PC-3 (cell line): ENCODE results near the gene WDR38.

Experiments used
- CTCF ChIP-seq: fragments of 300-600 bp; sonication (generic); conservative IDR thresholded peaks from 2 replicates; pipeline ENCODE4 v1.5.1; 2017; ENCODE audit warnings: antibody characterized with exemption, low read depth, mild to moderate bottlenecking, low read length
- EZH2 ChIP-seq: fragments of 300-600 bp; sonication (generic); IDR thresholded peaks from one replicate; pipeline ENCODE4 v1.6.1; 2017; ENCODE audit warnings: antibody characterized with exemption, mild to moderate bottlenecking, low read length; ENCODE audit not compliant: unreplicated experiment

GRCh38 chr9:124812441-124812876, 40.8 kb upstream of the WDR38 start:
- TF ChIP-seq CTCF = no peak
- no peak for TF ChIP-seq EZH2
